ENCODE results near the gene CARMIL3. TPM values are rescaled to one million over a fixed set of nuclear protein-coding genes. Genes with fewer than 3 reads are reported as not detected.
A peak's percentile ranks its signal among the peaks of the same experiment; 100 is the strongest.

The CARMIL3 gene
- total RNA-seq, 2 experiments from 2014 or later: 0.21 to 0.32 TPM

- Histone ChIP-seq H3K27ac (ENCODE audit: low read depth, low read length, poor library complexity, severe bottlenecking) (no peak overlapping the region), H3K4me3 (ENCODE audit: low read depth, low read length, poor library complexity, severe bottlenecking) (no peak overlapping the region), H3K4me1 (ENCODE audit: insufficient read depth, low read length, poor library complexity, severe bottlenecking) (peaks cover 33% of the 10 kb centered on the region), H3K9me2 (ENCODE audit: insufficient read depth, low read length) (no peaks in the 10 kb centered on the region), H2AFZ (ENCODE audit: low read length) (peak overlapping the region; percentile 77; the same call in 1 of the 2 replicates), H4K20me1 (ENCODE audit: insufficient read depth, low read length) (no peaks in the 10 kb centered on the region), H3K36me3 (ENCODE audit: insufficient read depth, low read length) (no peaks in the 10 kb centered on the region), H3K9me3 (ENCODE audit: low read length) (no peaks in the 10 kb centered on the region), H3K79me2 (ENCODE audit: insufficient read depth, low read depth, low read length) (no peaks in the 10 kb centered on the region), H3K4me2 (ENCODE audit: low read length) (peak overlapping the region; percentile 72)
- ChIA-PET CTCF (ENCODE audit: unreplicated experiment) (interaction anchor here (0.6 to 1.7 kb wide), 3 partner anchors 15 to 77 kb away, joined by 5 to 9 read pairs (median 6); partner anchors contain the start of gene PCK2), POLR2A (interaction anchor here (0.8 to 3.9 kb wide), 6 partner anchors 9 to 62 kb away, joined by 3 to 40 read pairs (median 4); partner anchors contain the start of genes CPNE6, EMC9 and PCK2)
- DNase-seq (ENCODE audit: low spot score): no peak
- intact Hi-C loops (cut with micrococcal nuclease; ENCODE audit: unreplicated experiment): no loop called here
- BruUV-seq (replicated peaks): no TSS peak
- TF ChIP-seq EZH2phosphoT487 (IDR thresholded peaks at IDR 0.05; ENCODE audit: borderline replicate concordance, low read depth, low read length): no peak
- no peak for TF ChIP-seq CTCF (conservative IDR thresholded peaks at IDR 0.05; ENCODE audit: low read length)
Observed at GRCh38 chr14:24079491-24080141, 27.8 kb downstream of the CARMIL3 start.

- peak overlapping the region; percentile 77; the same call in 1 of the 2 replicates for H2AFZ ChIP-seq (ENCODE audit: low read length)
- no peaks in the 10 kb centered on the region for H3K79me2 ChIP-seq (ENCODE audit: insufficient read depth, low read depth, low read length)
- peak overlapping the region; percentile 71 for H3K4me3 ChIP-seq (ENCODE audit: low read depth, low read length, poor library complexity, severe bottlenecking)
- H3K9me2 ChIP-seq (ENCODE audit: insufficient read depth, low read length): no peaks in the 10 kb centered on the region
- intact Hi-C loops (cut with micrococcal nuclease; ENCODE audit: unreplicated experiment): no loop called here
- no TSS peak for BruUV-seq (replicated peaks)
- H3K9me3 ChIP-seq (ENCODE audit: low read length): no peaks in the 10 kb centered on the region
- CTCF ChIA-PET (ENCODE audit: unreplicated experiment): interaction anchor here (1.4 to 1.7 kb wide), 2 partner anchors 15 to 28 kb away, joined by 5 to 6 read pairs; partner anchors contain the start of gene PCK2
- no peak for DNase-seq (ENCODE audit: low spot score)
- peak overlapping the region; percentile 72 for H3K4me2 ChIP-seq (ENCODE audit: low read length)
- H3K27ac ChIP-seq (ENCODE audit: low read depth, low read length, poor library complexity, severe bottlenecking): no peak overlapping the region
- POLR2A ChIA-PET: interaction anchor here (0.8 to 3.9 kb wide), 10 partner anchors 10 to 150 kb away, joined by 3 to 40 read pairs (median 4); partner anchors contain the start of genes CPNE6, DCAF11, EMC9 and NRL
- TF ChIP-seq CTCF (conservative IDR thresholded peaks at IDR 0.05; ENCODE audit: low read length) (no peak), EZH2phosphoT487 (IDR thresholded peaks at IDR 0.05; ENCODE audit: borderline replicate concordance, low read depth, low read length) (no peak)
- no peaks in the 10 kb centered on the region for H4K20me1 ChIP-seq (ENCODE audit: insufficient read depth, low read length)
- no peaks in the 10 kb centered on the region for H3K36me3 ChIP-seq (ENCODE audit: insufficient read depth, low read length)
- H3K4me1 ChIP-seq (ENCODE audit: insufficient read depth, low read length, poor library complexity, severe bottlenecking): peaks cover 32% of the 10 kb centered on the region
Observed at GRCh38 chr14:24080142-24080530, 28.3 kb downstream of the CARMIL3 start.

Data from OCI-LY7 (cell line).